NK-92 treated with Interleukin-12 subunit alpha and Interleukin-12 subunit beta, amount 100 ng/mL, for 24 hours (cell line): ENCODE data around the gene SEPTIN5.

ENCODE experiments used
- DNase-seq: peaks from one replicate; lab custom pipeline; 2025; lab: John Stamatoyannopoulos, UW

SEPTIN5 gene

DNA sequence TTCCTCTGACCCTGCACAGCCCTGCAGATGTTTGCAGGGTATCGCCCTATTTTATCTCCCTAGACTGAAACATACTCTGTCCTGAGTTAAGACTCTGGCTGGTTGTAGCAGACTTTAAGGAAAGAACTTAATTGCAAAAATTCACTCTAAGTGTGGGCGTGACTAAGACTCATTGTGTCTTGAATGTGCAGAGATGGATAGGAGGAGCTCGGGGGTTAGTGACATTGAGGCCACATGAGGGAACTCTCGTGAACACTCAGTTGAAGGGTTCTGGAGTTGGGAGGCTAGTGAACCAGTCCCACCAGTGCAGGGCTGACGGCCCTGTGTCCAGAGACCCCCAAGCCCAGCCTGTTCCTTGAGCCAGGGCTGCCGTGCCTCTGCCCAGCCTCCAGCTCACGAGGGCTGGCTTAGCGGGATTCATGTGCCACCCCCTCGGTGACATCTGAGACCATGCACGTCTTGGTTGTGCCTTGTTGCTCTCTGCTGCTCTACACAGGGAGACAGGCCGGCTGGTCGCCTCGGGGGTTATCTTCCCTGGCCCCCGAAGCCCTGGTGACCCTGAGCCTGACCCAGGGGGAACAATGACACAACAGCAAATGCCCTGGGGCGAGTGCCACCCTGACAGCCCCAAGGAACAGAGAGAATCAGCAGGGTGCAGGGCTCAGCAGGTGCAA lies 34.8 kb downstream of the SEPTIN5 start:
- DNase-seq = no peak

DNA sequence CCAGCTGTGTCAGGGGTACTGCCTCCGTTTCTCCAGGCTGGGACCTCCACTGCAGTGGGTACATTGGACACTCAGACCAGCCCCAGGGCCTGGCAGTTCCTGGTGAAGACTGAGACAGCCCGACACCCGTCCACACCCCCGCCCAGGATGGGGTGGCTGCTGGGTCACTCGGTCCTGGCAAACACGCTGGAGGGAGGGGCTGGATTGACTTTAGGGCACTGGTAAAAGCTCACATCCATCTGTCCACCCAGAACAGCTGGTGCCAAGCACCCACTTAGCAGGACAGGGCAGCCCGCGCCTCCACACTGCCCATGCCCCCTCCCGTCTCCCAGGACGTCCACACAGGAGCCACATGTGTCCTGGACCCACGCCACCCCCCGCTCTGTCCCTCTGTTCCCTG lies 35.6 kb downstream of the SEPTIN5 start:
- no peak for DNase-seq

DNA sequence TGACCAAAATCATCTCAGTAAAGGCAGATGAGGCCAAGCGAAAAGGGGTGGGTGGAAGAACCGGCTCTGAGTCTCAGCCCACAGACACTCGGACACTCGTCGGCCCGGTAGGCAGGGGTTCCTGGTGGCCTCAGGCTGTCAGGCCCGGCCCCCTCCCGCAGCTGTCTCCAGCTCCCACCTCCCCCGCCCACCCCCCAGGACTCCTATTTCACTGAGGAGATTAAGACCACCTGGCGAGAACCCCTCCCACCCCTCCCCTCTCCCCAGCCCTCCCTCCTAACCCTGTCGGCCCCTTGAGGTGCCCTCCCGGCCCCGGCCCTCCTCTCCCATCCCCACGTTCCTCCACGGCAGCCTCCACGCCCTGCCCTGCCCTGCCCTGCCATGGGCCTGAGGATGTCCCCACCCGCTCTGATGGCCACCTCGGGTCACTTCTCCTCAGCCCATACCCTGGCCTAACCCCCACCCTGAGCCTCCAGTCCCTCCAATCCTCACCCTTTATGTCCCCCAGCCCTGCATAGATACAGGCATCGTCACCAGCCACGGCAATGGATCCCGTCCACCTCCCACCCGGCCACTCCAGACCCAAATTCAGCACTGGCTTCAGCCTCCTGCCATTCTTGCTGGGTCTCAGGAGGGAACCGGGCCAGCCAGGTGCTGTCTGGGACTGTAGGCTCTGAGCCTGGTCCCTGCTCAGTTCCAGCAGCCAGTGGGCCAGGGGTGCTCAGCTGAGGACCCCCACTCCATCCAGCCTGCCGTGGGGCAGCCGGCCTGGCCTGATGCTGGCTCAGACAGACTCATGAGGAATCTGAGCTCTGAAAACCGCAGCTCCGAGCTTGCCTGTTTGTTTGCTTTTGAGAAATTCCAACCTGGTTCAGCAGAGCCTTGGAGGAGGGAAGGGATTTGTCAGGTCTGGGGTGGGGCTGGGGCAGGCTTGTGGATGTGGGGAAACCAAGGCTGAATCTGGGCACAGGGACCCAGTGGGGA lies 36.5 kb downstream of the SEPTIN5 start:
- DNase-seq = no peak

DNA sequence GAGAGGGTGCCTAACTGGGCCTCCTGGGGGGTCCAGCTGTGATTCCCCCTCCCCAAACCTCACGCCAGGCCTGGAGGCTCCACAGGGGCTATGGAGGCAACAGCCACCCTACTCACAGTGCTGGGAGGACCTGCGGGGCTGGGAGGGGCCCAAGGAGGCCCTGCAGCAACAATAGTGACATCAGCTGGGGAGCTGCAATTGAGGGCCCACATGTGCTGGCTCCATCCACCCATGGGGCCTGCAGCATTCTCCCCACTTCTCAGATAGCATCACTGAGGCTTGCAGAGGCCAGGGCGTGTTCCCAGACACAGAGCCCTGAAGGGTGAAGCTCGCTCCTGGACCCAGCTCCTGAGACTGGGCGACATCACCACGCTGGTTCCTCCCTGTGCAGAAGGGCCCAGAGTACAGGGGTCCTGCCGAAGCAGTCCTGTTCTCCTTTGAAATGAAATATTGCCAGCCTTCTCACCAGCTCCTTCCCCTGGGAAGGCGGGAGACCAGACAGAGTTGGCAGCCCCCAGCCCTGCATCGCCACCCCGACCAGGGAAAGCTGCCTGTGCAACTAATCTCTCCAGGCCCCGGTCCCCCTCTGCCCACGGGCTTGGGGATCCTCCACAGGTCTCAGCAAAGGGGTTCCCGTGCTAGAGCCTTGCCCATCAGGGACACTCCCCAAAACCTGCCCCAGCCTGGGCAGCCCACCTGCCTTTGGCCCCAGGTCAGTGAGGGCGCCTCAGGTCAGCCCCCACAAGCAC lies 37.4 kb downstream of the SEPTIN5 start:
- DNase-seq = no peak

DNA sequence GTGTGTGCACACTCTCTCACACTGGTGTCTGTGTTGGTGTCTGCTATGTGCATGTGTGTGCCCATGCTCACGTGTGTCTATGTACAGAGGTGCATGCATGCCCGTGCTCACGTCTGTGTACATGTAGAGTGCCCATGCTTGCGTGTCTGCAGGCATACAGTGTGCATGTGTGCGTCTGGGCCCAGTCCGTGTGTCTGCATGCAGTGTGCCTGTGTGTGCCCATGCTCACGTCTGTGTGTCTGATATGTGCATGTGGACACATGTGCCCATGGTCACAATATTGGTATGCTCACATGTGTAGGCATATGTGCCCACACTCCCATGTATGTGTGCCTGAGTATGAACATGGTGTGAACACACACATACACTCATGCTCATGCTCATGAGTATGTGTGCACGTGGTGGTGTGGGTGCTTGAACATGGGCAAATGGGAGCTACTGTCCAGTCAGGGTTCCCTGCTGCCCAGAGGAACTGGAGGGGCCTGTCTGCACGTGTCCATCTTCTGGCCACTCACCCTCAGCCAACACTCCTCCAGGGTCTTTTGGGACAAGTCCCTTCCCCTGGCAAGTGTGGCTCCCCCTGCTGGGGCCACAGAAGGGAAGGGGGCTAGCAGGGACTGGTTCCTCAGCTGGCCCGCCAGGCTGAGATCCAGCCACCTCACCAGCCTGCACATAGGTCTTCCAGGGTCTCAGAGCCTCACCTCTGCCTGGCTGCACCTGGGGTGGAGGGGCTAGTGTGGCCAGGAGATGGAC lies 39.0 kb downstream of the SEPTIN5 start:
- DNase-seq = no peak

DNA sequence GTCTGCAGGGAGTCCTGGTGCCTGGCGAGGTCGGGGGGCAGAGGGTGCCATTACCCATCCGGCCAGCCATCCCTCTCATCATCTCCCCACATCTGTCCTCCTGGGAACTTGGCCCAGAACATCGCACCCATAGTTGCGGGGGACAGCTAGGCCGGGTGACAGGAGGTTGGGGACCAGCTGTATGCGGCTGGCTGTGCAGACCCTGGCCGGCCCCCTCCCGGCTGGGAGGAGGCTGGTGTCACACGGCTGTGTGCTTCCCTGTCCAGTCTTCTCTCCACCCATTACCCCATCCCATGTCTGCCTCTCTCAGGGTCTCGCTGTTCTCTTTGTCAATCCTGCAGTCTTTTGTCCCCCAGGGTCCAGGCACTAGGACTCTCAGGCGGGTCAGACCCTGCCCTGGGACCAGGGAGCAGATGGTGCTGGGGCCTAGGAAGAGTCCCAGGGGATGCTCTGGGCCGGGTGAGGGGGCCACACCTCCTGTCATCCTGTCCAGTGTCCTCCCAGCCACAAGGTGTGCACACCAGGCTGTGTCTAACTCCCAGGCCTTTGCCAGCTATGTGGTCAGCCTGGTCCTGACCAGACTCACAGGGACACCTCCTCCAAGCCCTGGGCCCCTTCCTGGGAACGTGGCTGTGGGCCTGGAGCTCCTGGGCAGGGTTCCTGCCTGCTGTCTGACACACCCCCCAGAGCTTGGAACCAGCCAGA lies 39.8 kb downstream of the SEPTIN5 start:
- DNase-seq = no peak

DNA sequence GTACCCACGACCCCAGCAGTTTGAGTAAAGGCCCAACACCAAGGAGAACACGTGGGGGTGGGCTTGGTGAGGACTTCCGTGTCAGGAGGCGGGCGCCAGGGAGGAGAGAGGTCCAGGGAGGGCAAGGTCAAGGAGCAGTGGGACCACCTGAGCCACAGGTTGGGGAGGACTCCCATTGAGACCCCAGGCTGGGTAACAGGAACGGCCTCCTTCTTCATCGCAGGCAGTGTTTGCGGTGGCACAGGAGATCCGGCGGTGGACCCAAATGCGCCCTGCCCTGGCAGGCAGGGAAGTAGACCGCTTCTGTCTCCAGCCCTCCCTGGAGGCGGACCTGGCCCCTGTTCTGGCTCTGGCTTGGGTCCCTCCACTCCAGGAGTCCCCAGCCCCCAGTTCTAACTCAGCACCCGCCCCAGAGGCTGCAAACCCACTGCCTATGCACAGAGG lies 40.4 kb downstream of the SEPTIN5 start:
- DNase-seq = no peak

DNA sequence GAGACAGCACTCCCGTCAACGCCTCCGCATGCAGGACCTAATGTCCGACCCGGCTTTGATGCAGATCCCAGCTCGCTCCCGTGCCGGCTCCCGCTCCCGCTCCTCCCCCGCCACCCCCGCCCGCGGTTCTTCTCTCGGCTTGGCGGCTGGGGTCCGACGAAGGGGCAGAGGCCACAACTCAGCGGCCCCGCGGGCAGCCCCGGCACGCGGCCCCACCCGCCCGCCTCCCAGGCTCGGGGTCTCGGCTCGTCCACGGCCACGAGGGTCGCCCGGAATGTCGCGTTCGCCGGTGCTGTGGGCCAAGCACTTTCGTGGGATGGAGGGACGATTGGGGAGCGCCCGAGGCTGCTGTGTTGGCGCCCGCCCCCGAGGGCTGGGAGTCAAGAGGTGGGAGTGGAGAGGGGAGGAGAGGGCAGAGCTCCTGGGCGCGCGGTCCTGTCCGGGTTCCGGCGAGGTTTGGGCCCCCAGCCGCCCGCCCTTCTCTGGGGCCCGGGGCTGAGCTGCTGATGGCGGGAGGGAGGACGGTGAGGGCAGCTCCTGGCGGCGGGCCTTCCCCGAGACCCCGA lies 40.9 kb downstream of the SEPTIN5 start:
- DNase-seq = no peak

DNA sequence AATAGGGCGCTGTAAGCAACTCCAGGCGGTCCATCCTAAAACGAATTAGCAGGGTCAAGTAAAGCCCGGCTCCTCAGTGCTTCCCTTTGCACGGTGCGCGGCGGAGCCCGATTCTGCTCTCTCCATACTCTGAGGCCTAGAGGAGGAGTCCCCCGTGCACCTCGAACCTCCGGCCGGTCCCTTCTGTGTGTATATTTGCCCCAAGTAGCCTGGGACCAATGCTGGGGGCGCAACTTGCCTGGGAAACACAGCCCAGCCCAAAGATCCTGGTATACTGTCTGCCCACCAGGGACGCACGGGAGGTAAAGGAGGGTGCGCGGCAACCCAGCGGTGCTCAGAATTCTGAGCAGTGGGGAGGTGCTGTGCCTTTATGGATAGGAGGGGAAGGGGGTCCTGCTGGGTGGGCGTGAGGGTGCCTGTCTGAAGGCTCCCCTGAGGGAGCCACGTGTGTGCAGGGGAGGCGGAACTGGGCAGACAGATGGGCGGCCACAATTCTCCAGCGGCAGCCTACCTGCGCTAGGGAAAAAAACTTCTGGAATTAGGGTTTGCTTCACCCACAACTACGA lies 41.5 kb downstream of the SEPTIN5 start:
- no peak for DNase-seq

DNA sequence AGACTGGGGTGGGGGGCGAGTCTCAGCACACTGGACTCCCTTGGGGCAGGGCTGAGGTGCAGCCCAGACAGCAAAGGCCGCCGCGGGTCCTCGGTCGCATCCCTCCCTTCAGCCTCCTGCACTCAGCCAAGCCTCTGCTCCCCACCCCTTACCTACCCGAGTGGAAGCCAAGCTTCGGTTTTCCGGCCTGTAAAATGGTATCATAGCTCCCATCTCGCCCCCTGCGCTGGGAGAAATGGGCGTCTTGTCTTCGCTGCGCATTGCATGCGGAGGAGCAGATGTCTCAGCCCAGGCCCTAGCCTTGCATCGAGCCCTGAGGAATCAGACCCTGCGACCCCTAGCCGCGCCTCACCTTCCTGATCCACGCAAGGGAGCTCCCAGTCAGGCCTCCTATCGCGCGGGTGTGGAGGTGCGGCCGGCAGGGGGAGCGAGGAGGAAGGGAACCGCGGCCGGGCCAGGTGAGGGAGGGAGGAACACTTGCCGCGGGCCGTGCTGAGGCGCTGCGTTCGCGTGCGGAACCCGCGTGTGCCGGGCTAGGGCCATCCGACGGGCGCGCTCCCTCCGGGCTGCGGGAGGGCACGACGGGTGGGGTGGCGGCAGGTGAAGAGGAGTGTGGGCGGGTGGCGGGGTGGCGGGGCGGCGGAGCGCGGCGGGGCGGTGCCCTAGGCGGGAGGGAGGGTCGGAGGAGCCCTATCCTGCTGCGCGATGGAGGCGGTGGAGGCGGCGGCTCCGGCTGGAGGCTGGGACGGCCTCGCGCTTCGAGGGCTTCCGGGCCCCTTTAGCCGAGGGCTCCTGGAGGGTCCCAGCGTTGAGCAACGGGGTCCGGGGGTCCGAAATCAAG lies 42.2 kb downstream of the SEPTIN5 start:
- no peak for DNase-seq

DNA sequence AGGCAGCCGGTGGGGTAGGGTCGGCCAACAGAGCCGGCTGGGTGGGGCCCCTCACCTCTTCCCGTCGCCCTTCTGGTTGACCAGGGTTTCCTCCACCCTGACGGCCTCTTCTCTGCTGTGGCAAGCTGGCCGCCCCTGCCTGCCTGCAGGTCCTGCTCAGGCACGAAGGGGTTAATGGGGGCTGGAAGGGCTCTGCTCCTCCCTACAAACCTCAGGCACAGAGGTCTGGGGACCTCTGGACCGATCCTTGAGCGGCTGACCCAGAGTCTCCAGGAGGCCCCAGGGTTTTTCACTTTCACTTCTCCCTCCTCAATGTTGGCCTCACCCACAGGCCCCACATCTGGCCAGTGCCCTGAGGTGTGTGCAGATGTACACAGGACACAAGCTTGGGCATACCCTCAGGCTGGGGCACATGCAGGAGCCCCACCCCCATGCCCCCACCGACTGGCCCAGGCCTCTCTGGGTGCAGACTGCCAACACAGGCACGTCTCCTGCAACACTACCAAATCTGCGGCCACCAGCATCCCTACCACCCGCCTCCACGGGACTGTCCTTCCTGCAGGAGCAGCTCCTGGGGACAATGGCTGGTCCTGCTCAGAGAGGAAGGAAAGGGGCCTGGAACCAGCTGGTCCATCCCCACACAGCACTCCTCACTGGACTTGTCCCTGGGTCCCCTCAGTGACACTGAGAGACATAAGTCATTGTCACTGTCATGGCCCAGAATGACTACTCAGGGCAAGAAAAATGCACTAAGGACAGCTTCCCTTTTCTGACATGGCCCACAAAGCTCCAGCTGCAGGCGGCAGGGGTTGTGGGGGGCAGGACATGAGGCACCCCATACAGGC lies 43.1 kb downstream of the SEPTIN5 start:
- no peak for DNase-seq

DNA sequence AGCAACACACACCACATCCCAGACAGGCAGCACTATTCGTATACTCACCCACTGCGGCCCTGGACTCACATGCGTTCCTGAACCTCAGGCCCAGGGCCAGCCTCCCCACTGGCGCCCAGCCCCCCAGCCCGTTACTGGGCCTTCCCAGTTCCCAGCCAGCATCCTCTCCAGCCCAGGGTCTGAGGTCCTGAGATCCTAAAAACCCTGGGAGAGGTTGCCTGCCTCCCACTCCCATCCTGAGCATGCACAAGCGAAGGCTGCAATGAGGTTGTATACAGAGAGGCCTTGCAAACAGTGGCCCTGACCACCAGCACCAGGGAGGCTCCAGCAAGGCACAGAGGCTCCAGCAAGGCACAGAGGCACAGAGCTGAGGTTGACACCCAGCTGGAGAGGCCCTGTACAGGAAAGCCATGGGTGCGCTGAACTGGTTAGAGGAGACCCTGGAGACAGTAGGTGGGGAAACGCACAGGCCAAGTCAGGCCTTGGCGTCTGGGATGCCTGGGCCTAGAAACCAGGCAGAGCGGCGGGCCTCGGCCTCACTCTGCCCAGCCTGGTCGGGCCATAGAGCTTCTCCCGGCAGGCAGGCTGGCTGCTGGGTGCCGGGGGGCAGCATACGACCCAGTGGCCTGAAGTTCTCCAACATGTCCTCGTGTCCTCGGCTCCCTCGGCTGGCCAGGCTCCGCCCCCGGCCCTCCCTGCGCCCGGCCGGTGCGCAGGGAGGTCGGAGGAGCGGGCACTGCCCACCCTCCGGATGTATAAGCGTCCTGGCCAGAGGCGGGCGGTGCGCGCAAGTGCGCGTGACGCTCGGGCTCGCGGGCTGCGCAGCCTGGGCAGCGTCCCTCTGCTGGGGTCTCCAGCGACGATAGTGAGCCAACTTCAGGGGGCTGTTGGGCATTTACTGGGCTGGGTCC lies 43.9 kb downstream of the SEPTIN5 start:
- no peak for DNase-seq

DNA sequence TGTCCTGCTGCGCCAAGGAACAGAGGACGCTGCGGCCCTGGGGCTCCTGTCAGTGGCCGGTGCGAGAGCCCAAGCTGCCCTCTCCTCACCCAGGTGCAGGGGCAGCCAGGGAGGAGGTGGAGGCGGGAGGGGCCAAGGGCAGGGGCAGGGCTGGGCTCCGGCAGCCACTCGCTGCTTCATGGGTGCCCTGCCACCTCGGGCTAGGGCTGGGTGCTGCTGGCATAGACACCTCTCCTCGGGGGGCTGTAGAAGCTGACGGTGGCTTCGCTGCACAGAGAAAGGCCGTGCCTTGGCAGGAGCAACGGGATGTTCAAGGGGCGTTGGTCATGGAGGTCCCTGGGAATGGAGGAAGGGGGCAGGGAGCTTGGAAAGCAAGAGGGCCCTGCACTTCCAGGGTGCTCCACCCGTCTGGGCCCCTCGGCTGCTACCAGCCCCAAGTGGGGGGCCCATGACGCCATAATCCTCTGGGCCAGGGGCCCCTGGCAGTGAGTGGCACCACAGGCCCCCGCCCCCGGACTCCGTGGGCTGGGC lies 44.7 kb downstream of the SEPTIN5 start:
- no peak for DNase-seq

DNA sequence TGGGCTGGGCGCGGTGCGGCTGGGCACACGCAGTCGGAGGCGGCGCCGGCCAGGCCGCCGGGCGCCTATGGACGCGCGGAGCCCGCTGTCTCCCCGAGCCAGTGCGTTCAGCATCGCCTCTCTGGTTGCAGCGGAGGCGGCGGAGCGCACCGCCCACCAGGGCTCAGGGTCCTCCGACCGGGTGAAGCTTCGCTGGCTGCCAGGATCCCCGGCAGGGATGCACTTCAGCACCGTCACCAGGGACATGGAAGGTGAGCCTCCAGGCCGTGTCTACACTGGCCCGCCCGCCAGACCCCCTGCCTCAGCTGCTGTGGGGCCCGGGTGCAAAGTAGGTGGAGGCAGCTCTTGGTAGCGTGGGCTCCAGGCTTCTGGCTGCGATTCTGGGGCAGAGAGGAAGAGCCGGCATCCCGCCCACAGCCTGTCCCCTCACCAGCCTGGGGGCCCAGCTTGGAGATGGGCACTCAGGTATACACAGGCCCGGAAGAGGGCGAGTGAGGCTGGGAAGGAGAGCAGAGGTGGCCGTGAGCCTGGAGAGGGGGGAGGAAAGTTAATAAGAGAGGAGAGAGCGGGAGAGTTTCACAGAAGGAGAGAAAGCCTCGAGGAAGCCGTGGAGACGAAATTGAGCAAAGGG lies 45.2 kb downstream of the SEPTIN5 start:
- DNase-seq = no peak

DNA sequence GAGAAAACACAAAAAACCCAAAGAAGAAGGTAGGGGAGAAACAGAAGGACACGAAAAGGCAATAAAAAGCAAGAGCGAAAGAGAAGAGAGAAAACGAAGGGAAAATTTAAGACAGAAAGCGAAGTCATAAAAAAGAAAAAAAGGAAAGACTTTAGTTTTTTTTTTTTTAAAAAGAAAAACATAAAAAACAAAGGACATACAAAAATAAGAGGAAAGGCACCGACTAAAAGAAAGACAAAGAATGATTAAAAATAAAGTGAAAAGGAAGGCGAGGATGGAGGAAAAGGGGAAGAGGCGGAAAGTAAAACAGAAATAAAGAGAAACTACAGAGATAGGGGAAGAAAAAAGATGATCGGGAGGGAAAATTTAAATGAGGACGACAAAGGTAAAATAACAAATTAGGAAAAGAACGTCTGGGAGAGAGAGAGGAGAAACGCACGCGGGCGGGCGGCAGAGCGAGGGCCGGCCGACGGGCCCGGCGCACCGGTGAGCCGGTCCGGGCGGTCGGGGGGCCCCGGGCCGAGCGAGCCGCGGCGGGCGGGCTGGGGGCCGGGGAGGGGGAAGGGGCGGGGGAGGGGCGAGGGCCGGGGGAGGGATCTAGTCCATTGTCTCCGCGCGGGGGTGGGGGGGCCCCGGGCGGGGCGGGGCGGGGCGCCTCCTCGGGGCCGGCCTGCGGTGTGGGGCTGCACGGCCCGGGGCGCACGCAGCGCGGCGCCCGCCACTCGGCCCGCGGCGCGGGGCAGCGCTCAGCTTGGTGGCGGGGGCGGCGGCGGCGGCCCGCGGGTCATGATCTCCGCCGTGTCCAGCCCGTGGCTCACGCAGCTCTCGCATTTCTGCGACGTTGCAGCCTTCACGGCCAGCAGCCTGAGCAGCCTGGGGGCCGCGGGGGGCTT lies 46.0 kb downstream of the SEPTIN5 start, which contains the start of gene TBX1:
TBX1 (plus strand) TSS at position 721 of the 893 bp plus-strand sequence; CDS start at position 787, 66 bp downstream.
- no peak for DNase-seq
